ENCODE data around the gene DPP10.

- TF ChIP-seq CTCF (IDR thresholded peaks at IDR 0.05) (no peak), EZH2phosphoT487 (IDR thresholded peaks at IDR 0.05) (no peak)
These were observed 245.8 kb downstream of the DPP10 start for GRCh38 chr2:114688241-114688640.

Data from neural progenitor cell (in vitro differentiated cells).